Right atrium auricular region (tissue), 2 donors: ENCODE data around the gene NRXN3. TPM values are rescaled to one million over a fixed set of nuclear protein-coding genes. Genes with fewer than 3 reads are reported as not detected.

ENCODE experiments used
- DNase-seq: peaks from one replicate; pipeline ENCODE4 v3.0.0-alpha.2; 2019; ENCODE audit warnings: low spot score
- H3K27ac ChIP-seq, 2 donors: fragments of 200-600 bp; sonication (generic); 1 replicate in 1 of 2; 2 replicates in 1 of 2; pipeline ENCODE4 v1.5.1; 2016 to 2019
- H3K27me3 ChIP-seq, 2 donors: fragments of 200-600 bp; sonication (generic); one replicate each; pipeline versions ENCODE4 v1.5.1 to v1.6.0; 2017 to 2019
- H3K36me3 ChIP-seq: fragments of 200-600 bp; sonication (generic); one replicate; pipeline ENCODE4 v1.5.1; 2016
- H3K4me1 ChIP-seq, 2 donors: fragments of 200-600 bp; sonication (generic); one replicate each; pipeline versions ENCODE4 v1.5.1 to v1.6.0; 2017 to 2019
- H3K4me3 ChIP-seq, 2 donors: fragments of 200-600 bp; sonication (generic); 1 replicate in 1 of 2; 2 replicates in 1 of 2; pipeline ENCODE4 v1.5.1; 2017 to 2019; ENCODE audit warnings: mild to moderate bottlenecking in 1 of 2, moderate library complexity in 1 of 2
- H3K9me3 ChIP-seq, 2 donors: fragments of 200-600 bp; sonication (generic); one replicate each; pipeline ENCODE4 v1.5.1; 2019
- total RNA-seq, 2 donors: library from RNA; depleted of rRNA; stranded (reverse); fragments of >200 nt; gene quantifications; one replicate each; pipeline ENCODE4 v1.1.0, GENCODE V29; 2016
- TF ChIP-seq, protein P1 (sequence below), 2 donors: fragments of 200-600 bp; sonication (generic); IDR thresholded peaks; one replicate each; pipeline ENCODE4 v1.5.1; 2019; ENCODE audit warnings: antibody characterized with exemption in 2 of 2

Gene NRXN3
- total RNA-seq, 2 donors from 2014 or later = 2.0 to 2.3 TPM

DNA sequence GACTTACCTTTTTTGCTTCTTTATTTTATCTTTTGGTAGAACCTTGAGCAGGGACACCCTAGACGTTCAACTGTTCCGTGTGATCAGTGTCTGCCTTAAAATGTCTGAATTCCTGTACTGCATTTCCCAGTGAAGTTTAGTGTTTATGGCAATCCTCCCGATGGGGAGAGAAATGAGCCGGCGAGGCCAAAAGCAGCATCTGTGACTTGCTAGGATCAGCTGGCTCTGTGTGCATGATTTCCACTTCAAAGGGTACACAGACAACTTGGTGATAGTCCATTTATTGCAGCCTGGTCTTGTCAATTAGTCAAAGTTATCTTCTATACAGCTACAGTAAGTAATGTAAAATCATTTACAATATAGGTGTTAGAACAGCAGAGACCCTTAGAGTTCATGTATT lies 1272.6 kb downstream of the NRXN3 start:
- Histone ChIP-seq H3K4me1 (no peaks in the 10 kb centered on the region), H3K27me3 (no peaks in the 10 kb centered on the region), H3K36me3 (no peaks in the 10 kb centered on the region), H3K27ac (no peak overlapping the region), H3K4me3 (no peak overlapping the region), H3K9me3 (no peaks in the 10 kb centered on the region)
- DNase-seq = no peak
- TF ChIP-seq, protein P1, sequence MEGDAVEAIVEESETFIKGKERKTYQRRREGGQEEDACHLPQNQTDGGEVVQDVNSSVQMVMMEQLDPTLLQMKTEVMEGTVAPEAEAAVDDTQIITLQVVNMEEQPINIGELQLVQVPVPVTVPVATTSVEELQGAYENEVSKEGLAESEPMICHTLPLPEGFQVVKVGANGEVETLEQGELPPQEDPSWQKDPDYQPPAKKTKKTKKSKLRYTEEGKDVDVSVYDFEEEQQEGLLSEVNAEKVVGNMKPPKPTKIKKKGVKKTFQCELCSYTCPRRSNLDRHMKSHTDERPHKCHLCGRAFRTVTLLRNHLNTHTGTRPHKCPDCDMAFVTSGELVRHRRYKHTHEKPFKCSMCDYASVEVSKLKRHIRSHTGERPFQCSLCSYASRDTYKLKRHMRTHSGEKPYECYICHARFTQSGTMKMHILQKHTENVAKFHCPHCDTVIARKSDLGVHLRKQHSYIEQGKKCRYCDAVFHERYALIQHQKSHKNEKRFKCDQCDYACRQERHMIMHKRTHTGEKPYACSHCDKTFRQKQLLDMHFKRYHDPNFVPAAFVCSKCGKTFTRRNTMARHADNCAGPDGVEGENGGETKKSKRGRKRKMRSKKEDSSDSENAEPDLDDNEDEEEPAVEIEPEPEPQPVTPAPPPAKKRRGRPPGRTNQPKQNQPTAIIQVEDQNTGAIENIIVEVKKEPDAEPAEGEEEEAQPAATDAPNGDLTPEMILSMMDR (IDR thresholded peaks at IDR 0.05) = no peak

DNA sequence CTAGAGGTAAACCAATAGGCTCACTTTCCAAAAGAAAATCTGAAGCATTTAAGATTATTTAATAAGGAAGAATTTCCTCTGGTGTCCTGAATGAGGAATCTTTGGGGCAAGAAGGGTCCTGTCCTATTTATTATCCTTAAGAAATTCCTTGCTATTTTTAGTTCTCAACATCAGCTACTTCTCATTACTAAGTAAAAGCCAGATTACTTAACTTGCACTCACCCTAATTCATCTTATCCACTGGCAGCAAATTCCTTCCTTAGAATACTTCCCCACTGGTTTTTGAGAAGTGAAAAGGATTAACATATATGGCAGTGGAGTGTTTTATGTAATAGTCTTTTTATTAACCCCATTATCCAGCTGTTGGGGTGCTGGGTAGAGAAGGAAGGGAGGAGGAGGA lies 1273.4 kb downstream of the NRXN3 start:
- H3K36me3 ChIP-seq = no peaks in the 10 kb centered on the region
- DNase-seq = no peak
- no peaks in the 10 kb centered on the region for H3K27me3 ChIP-seq
- no peaks in the 10 kb centered on the region for H3K4me1 ChIP-seq
- H3K9me3 ChIP-seq = no peaks in the 10 kb centered on the region
- H3K27ac ChIP-seq = no peak overlapping the region
- H3K4me3 ChIP-seq = no peak overlapping the region
- TF ChIP-seq, protein P1 (IDR thresholded peaks at IDR 0.05) = no peak

DNA sequence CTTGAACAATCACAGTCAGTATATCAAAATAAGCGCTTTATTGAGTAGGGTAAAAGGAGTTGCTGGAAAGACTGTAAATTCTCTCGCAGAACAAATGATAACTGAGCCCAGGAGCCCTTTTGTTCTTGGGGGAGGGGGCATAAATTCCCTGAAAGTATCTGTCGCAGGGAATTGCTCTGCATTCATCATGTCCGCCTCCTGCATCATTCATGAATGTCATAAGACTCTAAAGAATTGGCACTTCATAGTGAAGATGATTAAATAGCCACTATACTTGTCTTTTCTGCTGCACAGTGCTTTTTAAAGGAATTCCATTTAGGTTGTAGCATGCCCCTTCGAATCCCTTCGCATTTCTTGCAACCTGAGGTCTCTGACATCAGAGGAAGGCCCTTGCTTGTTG lies 1278.8 kb downstream of the NRXN3 start:
- Histone ChIP-seq H3K4me3 (no peak overlapping the region), H3K36me3 (no peaks in the 10 kb centered on the region), H3K27me3 (no peaks in the 10 kb centered on the region), H3K27ac (no peak overlapping the region), H3K4me1 (no peaks in the 10 kb centered on the region), H3K9me3 (no peaks in the 10 kb centered on the region)
- TF ChIP-seq, protein P1 (IDR thresholded peaks at IDR 0.05) = no peak
- DNase-seq = no peak

DNA sequence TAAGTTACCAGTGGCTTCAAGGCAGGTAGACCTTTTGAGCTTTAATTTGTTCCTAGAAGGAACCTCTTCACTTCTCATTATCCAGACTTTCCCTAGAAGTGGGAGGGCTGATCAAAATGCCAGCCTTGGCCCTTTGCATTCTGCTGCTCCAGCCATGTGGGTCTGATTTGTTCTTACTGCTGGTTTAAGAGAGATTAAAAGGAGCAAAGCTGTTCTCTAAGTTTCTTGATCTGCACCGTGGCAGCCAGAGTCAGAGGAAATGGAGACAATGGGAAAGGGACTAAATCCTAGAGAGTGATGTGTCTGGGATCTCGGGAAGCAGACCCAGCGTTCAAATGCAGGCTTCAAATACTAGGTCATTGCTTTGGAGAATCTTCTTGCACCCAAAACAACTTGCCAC lies 1281.4 kb downstream of the NRXN3 start:
- Histone ChIP-seq H3K9me3 (no peaks in the 10 kb centered on the region), H3K27ac (no peak overlapping the region), H3K36me3 (no peaks in the 10 kb centered on the region), H3K27me3 (no peaks in the 10 kb centered on the region), H3K4me1 (no peaks in the 10 kb centered on the region), H3K4me3 (no peak overlapping the region)
- no peak for DNase-seq
- TF ChIP-seq, protein P1 (IDR thresholded peaks at IDR 0.05) = no peak

DNA sequence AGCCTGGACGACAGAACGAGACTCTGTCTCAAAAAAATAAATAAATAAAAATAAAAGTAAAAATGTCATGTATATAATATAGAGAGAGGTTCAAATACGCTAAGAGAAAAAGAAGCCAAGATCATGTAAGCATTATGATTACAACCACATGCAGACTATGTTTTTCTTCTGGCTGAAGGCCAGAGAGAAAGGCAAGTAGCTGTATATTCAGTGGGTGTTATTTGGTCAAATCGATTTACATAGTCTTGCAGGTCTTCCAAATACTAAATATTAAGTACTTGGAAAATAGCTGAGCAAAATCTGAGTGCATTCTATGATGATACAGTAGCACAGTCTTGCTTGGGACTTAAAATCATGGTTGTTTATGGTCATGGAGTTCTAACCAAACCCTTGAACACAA lies 1283.1 kb downstream of the NRXN3 start:
- H3K27me3 ChIP-seq = no peaks in the 10 kb centered on the region
- TF ChIP-seq, protein P1 (IDR thresholded peaks at IDR 0.05) = no peak
- no peak overlapping the region for H3K4me3 ChIP-seq
- H3K4me1 ChIP-seq = no peaks in the 10 kb centered on the region
- no peaks in the 10 kb centered on the region for H3K9me3 ChIP-seq
- H3K27ac ChIP-seq = no peak overlapping the region
- no peak for DNase-seq
- H3K36me3 ChIP-seq = no peaks in the 10 kb centered on the region

DNA sequence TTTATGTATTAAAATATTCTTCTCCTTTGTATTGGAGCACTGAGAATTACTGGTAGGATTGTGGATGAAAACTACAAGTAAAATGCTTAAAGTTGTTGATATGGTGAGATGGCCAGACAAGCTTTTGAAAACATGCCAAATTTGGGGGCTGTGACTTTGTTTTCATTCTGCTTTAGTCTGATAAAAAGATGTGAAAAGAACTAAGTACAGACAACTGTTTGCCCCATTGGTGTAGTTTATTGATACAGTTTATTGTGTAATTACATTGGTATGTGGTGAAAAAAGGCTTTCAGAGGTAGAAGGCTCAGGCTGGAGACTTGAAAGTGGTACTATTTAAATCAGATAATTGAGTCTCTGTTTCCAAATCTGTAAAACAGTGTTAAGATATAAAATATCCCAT lies 1294.3 kb downstream of the NRXN3 start:
- H3K36me3 ChIP-seq = no peaks in the 10 kb centered on the region
- no peak overlapping the region for H3K4me3 ChIP-seq
- no peaks in the 10 kb centered on the region for H3K4me1 ChIP-seq
- H3K27ac ChIP-seq = no peak overlapping the region
- DNase-seq = no peak
- no peaks in the 10 kb centered on the region for H3K27me3 ChIP-seq
- TF ChIP-seq, protein P1 (IDR thresholded peaks at IDR 0.05) = no peak
- no peaks in the 10 kb centered on the region for H3K9me3 ChIP-seq
